ENCODE measurements around the gene PHB1.

Gene PHB1
- 39.5 to 132 (median 96.0) reads per million in 18 experiments for total RNA-seq

DNA sequence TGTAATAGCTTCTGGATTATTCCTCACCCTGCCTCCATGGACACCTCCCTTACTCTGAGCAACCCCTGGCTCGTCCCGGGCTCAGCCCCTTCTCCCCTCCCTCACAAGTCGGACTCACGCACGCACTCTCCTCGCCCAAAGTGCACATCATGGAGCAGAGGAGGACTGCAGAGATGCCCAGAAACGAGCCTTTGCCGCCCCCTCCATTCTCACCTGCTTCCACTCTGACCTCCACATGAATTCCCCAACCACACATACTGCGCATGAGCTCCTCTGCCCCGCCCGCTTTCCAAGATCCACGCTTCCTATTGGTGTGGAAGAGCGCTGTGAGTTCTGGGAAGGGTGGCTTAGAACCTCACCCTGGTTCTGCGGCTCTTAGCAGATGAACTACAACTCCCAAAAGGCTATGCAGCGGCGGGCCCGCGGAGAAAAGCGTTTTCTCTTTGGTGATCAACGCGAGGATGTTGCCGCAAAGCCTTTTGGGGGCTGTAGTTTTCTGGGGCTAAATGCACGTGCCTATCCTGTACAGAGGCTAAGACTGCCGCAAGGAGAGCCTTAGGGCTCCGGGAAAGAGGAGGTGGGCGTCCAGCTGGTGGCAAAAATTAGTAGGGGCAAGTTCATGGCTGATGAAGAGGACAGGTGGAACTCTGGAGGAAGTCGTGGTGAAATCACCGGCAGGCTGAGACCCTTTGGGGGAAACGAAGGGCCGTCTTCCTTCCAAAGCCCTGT, at the start of gene PHB1:
PHB1 (minus strand) TSS at position 261 of the 729 bp plus-strand sequence. CDS start 1,618 bp downstream, outside the sequence.
- peak; percentile 99 for DNase-seq

DNA sequence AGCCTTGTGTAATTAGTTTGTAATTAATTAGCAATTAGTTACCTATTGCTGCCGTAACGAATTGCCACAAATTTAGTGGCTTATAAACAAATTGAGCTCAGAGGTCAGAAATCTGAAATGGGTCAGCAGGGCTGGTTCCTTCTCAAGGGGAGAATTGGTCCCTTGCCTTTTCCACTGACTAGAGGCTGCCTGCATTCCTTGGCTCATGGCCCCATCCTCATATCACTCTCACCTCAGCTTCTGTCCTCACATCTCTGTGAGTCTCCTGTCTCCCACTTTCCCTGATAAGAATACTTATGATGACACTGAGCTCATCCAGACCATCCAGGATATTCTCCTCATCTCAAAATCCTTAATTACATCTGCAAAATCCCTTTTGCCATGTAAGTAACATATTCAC, 49.4 kb upstream of the PHB1 start:
- DNase-seq: no peak

DNA sequence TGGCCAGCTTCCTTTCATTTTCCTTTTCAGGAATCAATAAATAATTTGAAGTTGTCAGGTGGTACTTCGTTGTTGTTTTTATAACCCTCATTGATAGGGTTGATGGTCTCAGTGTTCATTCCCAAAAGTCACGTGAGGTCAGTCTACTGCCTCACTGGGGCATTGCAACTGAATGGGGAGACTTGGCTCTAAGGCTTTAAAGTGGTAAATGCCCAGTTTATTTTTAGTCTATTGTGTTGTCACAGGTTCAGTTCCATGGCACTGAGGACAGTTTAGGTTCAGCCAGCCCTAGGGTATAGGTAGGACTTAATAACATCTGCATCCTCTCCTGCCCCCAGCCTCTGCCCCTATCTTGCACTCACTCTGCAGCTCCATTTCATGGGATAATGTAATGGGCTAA, 46.9 kb upstream of the PHB1 start:
- no peak for DNase-seq

DNA sequence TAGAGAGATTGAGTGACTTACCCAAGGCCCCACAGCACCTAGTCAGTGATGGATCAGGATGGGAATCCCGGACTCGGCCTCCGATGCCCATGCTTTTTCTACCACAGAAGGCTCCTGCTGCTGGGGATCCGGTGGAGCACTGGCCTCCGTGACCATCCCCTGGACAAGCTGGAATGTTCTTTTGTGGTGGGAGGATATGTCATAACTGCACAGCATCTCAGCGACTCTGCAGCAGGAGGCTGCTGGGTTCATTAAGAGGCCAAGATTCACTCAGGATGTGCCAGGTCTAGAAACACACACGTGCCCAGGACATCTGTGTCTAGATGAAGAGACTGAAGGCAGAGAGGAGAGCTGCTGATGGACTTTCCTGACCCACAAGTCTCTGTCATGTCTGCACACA, 45.7 kb upstream of the PHB1 start:
- DNase-seq: no peak

DNA sequence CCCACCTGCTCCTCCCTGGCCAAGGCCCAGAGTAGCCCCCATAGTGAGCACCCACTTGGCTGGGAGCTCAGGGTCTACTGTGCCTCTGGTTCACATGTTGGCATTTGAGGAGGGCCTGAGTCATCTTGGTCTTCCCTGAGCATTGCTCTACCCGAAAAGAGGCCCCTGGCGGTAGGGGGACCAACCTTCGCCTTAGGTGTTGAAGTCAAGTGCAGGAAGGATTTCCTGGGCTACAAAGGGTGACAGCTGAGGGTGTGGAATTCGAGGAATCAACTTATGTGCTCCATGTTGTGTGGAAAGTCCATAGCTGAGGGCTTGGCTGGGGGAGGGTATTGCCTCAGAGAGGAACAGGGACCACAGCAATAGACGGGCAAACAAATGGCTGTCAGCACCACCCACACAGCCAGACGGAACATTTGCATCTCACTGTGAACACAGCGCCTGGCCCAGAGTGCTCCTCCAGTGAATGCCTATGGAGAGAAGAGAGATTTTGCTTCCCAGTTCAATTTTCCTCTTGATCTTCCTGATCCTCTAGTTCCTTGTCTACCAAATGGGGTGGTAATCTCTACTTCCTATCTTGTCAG, 44.8 kb upstream of the PHB1 start:
- no peak for DNase-seq

DNA sequence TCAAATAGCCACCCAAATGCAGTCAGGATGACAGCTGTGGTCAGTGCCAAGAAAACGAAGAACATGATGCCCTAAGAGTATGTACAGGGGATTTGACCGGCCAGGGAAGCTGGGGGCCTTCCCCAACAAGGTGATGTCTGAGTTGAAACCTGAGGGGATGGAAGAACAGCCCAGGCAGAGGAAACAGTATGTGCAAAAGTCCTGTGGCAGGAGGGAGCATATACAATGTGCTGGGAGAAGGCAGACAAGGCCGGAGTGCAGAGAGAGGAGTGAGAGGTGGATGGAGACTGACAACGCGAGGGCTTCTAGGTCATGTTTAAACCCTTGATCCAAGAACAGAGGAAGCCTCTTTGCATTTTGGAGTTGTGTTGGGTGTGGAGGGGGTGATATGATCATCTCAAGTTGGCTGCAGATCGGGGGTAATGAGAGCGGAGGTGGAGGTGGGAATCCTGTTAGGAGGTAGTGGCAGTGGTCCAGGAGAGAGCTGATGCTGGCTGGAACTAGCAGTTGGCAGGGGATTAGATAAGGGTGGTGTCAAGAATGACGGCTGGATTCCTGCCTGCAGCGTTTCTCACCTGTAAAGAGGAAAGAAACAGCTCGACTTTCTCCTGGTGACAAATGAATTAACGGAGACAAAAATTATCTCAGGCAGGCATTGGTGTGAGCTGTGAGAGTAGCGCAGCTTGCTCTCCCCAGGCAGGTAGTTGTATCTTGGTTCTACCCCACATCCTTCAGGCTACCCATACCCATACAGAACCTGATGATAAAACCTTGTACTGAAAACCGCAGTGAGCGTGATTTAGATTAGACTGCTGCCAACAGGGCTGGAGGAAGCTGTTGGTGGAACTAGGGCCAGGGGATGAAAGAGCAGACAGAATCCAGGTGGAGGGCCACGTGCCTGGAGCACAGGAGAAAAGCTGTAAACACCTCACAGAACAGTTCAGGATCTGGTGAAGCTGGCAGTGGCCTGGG, 43.2 kb upstream of the PHB1 start:
- DNase-seq: no peak

DNA sequence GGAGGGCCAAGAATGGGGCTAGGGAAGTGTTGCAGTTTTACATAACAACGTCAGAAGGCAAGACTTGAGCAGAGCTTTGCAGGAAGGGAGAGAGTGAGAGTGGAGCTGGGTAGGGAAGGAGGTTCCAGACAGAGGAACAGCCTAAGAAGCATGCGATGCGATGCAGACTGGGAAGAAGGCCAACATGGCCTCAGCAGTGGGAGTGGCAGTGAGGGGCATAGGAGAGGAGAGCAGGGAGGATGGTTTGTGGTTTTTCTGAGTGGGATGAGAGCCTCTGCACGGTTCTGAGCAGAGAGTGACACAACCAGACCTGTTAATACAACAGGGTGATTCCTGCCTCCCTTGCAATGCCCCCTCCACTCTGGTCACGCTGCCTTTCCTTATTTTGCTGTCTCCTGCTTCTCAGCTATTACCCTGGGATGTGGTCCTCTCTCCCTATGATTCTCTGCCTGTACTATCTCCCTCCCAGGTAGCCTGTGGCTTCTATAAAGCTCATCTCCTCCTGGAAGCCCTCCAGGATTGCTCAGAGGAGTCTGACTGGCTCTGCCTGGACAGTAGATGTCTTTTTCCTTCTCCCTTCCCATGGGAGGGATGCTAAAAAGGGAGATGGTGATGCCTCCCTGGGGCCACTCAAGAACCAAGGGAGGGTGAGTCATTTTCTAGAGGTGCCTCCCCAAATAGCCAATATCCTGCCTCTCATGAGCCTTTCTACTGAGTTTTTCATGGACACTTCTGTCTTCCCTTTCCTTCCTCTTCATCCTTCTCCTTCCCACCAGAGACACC, 41.7 kb upstream of the PHB1 start:
- DNase-seq: peak in 1 of 2 donors; percentile 2

DNA sequence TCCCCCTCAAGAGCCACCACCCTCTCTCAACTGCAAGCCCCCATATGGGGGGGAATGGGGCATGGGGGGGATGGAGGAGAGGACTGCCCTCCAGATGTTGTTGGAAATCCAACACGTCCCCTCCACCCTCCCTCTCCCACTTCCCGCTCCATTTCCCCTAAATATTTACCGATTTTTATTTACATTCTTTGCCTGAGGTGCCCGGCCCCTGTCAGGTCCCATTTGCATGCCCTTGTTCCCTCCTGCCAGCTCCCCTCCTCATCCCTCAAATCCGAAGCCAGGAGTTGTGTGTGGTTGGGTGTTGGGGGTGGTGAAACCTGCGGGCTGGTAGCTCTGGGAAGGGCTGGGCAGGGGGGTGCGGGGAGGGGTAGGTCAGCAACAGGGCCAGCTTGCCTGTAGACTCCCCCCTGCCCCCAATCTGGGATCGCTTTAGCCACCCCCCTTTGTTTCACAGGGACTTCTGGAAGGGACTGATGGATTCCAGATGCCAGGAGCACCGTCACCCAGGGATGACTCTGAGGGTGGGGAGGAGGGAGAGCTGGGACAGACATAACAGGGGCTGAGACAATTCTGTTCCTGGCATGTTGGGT, 40.7 kb upstream of the PHB1 start:
- no peak for DNase-seq

DNA sequence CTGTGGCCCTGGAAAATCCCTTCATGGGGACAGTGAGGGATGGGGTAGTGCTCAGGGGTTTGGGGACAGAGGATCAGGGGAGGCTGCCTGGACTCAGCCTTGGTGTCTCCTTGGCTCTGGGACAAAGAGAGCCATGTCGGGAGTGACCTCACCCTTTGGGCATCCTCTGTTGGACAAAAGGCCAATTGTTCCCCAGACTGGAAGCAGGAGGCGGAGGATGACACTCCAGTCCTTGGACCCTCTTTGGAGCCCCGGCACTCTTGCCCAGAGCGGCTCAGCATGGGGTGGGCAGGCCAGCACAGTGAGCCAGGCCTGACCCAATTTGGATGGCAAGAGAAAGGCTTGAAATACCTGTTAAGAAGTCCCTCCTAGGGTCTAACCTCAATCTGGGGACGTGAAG, 39.4 kb upstream of the PHB1 start:
- no peak for DNase-seq

DNA sequence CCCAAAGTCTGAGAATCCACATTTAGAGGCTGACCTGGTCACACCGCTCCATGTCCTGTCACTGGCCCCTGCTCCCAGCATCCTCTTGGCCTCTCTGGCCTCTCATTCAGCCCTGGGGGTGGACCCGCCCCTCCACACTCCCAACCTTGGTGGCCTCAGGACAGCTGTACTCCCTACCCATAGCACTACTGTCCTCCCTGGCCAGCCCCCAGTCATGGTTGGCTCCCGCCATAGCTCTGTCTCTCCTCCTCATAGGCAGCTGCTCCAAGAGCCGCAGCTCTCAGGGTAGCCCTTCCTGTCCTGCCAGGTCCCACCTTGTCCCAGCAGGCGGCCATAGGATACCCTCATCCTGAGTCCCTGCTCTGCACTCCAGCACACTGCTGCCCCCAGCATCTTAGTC, 38.0 kb upstream of the PHB1 start:
- DNase-seq: no peak

DNA sequence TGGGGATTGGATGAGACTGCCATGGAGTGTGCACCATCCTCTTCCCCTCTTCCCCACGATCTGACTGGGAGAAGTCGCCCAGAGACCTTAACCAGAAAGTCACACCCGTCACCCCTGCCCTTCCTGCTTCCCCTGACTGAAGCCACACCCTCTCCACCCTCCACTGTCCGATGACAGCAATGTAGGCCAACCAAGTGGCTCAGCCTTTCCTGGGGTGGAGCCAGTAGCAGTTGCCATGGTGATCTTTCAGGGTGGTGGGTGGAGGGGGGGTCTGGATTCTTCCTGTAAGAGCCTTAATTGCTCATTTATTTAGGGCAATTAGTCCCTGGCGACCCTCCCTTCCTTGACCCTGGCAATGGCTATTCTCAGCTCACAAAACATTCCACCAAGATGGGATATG, 37.5 kb upstream of the PHB1 start:
- peak in 1 of 2 donors; percentile 25 for DNase-seq

DNA sequence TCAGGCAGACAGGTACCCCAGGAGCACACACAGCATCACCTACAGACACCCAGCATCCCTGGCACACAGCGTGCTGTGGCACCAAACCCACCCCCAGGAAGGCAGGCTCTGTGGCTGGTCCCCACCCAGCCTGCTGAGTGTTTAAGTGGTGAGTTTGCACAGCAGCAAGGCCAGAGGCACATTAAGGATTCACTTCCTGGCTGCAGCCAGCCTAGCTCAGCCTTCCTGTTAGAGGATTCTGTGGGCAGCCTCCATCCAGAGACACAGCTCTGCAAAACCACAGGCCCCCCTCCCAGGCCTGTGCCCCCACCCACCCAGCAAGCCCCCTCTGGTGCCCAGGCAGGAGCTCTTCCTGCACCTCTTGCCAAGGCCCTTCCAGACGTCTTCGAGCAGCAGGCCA, 36.1 kb upstream of the PHB1 start:
- peak in 1 of 2 donors; percentile 8 for DNase-seq

DNA sequence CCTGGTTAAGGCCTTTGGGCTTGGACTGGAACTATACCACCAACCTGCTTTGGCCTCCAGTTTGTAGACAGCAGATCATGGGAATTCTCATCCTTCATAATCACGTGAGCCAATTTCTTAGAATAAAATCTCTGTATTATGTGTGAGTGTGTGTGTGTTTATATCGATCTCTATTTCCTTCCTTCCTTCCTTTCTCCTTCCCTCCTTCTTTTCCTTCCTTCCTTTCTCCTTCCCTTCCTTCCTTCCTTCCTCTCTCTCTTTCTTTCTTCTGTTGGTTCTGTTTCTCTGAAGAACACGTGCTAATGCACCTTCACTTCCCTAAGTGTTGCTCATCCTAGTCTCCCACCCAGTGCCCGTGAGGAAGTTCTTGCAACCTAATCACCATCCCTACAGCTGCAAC, 35.5 kb upstream of the PHB1 start:
- no peak for DNase-seq

DNA sequence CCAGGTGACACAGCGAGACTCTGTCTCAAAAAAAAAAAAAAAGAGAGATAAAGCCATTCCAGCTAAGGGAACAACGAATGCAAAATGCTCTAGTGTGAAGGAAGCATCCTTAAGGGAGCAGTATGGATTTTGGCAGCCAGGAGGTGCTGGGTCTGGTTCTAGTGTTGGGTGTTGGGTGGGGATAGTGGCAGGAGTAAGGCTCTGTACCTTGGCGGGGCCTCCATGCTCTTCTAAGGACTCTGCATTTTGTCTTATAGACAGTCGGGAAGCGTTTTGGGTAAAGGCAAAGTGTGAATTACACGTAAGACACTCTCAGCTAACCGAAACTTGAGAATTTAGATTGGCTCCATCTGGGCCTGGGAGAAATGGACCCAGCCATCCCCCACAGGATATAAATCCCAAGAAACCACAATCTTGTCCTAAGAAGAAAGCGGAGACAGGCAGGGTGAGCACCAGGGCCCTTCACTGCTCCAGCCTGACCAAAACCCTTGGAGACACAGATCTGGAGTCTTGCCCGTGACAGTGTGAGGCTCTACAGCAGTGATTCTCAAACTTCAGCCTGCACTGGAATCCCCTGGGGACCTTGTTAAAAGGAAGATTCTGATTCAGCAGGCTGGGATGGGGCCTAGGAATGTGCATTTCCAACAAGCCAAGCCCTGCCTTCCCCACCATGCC, 33.1 kb upstream of the PHB1 start:
- DNase-seq: no peak

DNA sequence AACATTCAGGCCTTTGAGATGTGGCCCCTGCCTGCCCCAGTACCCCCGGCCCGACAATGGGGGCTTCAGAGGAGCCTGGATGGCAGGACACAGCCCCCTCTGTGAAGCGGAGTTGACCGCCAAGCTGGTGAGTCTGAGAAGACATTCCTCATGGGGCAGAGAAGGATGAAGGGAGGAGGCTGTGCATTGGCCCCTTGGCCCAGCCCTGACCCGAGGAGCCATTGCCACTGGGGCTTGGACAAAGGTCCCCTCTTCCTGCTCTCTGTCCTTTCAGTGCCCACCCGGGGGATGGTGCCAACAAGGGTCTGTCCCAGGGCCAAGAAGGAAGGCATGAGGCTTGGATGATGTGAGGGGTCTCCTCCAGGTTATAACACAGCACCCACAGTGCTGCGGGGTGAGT, 30.9 kb upstream of the PHB1 start:
- no peak for DNase-seq

DNA sequence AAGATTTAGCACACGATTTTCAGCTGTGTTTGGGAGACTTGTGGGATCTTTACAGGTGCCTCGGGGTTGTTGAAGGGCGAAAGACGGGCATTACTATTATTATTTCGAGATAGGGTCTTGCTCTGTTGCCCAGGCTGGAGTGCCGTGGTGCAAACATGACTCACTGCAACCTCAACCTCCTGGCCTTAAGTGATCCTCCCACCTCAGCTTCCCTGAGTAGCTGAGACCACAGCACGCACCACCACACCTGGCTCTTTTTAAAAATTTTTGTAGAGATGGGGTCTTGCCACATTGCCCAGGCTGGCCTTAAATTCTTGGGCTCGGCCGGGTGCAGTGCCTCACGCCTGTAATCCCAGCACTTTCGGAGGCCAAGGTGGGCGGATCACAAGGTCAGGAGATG, 29.7 kb upstream of the PHB1 start:
- no peak for DNase-seq

DNA sequence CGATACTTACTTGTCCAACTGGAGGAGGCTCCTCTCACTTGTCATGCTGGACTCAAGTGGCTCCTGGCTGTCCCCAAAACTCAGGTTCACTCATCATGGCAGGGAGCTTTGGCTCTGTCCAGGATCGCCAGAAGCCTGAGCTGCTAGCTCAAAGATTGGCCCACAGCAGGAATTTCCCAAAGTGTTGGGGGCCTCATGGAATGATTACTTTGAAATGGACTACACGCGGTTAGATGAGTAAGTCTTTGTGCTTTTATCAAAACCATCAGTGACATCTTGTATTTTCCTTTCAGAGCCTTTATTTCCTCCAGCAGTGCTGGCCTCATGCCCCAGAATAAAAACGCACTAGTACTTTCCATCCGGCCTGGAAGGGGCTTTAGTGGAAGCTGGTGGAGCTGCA, 29.2 kb upstream of the PHB1 start:
- DNase-seq: no peak

DNA sequence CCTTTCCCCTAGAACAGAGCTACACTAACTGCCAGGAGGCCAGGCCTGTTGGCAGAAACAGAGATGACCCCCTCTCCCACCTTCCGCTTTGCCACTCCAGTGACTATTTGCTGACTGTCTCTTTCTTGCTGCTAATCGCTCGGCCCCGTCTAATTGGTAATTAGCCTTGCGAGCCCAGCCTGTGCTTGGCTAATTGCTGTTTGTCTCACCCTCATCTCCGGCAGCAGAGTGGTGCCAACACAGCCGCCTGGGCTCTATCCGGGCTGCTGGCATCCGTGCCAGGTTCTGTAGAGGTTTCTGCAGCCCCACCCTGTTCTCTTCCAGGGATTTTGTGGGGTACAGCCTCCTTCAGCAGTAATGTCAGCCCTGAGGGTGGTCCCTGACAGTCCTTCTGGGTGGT, 27.4 kb upstream of the PHB1 start:
- DNase-seq: no peak

DNA sequence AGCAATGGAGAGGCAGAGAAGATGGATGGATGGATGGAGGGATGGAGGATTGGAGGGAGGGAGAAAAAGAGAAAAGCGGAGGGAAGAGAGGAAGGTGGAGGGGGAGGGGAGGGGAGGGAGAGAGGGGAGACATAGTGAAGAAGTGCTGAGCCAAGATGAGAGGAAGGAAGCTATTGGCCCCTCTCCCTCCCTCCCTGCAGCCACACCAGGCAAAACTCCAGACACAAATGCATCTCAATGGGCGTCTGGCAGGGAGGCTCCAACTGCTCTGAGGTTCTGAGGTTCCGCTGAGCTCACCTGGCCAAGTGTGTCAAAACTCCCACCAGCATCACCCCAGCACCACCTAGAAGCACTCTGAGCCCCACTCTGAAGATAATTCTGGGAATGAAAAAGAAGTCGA, 26.9 kb upstream of the PHB1 start:
- no peak for DNase-seq

DNA sequence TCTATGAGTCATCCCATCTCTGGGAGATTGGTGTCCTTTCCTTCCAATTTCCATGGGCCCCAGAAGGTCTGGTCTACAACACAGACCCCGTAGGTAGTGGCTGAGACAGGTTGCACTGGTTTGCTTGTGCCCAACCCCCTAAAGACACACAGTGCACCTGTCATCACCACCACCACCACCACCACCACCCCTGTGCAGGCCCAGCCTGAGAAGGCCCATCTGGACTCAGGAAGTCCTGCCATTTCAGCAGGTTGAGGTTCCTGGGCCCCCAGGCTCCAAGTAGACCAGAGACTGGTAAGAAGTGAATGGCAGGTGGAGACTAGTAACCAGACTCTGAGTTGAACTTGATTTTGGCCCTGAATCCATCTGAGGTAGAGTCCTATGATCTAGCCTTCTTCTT, 25.9 kb upstream of the PHB1 start:
- DNase-seq: no peak

Measured in inflammatory macrophage (primary cell).